T-helper 9 cell (primary cell): ENCODE data around the gene GAA.
A peak's percentile ranks its signal among the peaks of the same experiment; 100 is the strongest.

Source experiments
- DNase-seq: peaks from one replicate; pipeline ENCODE4 v3.0.0-alpha.2; 2020
- total RNA-seq, 2 donors: gene quantifications; one replicate each; lab custom pipeline; 2026; lab: John Stamatoyannopoulos, UW

Gene GAA
- total RNA-seq: 23.4 to 32.7 reads per million in 2 donors

DNA sequence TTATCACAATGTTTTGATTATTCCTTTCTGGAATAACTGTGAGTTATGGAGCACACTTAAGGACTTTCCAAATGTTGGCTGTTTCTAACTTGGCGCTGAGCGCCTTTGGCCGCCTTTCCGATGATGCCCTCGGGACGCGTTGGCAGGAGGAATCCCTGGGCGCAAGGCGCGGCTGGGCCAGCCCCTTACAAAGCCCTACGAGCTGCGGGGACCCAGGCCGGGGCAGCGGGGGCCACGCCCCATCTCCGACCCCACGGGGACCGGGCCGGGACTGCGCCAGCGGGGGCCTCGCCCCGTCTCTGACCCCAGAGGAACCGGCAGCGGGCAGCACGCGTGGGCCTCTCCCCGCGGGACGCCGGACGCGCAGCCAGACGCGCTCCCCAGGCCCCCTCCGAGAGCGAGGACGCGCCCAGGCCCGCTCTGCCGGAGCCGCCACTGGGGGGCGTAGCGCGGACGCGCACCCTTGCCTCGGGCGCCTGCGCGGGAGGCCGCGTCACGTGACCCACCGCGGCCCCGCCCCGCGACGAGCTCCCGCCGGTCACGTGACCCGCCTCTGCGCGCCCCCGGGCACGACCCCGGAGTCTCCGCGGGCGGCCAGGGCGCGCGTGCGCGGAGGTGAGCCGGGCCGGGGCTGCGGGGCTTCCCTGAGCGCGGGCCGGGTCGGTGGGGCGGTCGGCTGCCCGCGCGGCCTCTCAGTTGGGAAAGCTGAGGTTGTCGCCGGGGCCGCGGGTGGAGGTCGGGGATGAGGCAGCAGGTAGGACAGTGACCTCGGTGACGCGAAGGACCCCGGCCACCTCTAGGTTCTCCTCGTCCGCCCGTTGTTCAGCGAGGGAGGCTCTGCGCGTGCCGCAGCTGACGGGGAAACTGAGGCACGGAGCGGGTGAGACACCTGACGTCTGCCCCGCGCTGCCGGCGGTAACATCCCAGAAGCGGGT lies at the start of gene GAA:
TSS of gene GAA (plus strand) at position 571 of the 935 bp plus-strand sequence. CDS start 3,006 bp downstream, outside the sequence.
- peak; percentile 90 for DNase-seq

DNA sequence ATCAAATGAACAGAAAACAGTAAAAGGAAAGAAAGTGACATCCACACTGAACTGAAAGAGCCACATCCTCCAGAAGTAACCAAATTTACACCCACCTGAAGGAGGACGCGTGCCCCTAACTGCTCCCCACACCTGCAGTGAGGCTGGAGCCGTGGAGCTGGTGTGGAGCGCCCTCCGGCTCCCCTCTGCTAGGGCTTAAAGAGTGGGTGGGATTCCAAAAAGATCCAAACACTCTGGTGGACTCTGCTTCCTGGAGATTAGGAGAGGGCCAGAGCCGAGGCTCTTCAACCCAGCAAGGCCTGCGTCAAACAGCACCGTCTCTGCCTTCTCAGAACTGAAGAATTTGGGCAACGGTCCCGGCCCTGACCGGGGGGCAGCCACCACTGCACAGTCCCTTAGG lies 49.7 kb upstream of the GAA start:
- no peak for DNase-seq

DNA sequence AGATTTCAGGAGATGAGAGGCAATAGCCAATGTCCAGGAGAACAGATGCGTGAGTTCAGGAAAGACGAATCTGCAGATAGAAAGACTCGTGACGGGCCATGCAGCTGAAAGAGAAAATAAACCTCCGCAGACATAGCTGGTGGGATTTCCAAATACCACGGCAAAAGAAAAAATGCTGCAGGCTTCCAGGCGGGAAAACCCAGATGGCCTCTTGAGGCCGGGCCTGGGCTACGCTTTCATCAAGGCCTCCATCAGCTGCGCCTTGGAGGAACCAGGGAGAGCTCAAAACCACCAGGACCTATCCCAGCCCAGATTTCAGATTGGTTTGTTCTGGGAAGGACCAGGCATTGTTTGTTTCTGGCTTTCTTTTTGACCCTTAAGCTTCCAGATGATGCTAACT lies 48.3 kb upstream of the GAA start:
- no peak for DNase-seq

DNA sequence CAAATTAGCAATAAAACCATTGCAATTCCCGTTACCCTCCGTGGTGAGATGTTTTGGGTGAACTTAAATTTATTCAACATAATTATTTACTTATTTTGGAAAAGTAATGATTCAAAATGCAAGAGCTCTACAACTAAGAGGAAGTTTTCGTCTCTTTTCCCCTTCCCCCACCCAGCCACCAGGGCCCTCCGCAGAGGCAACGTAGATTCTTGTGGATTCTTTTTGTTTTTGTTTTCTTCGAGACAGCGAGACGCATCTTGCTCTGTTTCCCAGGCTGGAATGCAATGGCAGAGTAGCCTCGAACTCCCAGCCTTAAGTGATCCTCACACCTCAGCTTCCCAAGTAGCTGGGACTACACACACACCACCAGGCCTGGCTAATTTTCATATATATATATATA lies 45.8 kb upstream of the GAA start:
- DNase-seq: no peak

DNA sequence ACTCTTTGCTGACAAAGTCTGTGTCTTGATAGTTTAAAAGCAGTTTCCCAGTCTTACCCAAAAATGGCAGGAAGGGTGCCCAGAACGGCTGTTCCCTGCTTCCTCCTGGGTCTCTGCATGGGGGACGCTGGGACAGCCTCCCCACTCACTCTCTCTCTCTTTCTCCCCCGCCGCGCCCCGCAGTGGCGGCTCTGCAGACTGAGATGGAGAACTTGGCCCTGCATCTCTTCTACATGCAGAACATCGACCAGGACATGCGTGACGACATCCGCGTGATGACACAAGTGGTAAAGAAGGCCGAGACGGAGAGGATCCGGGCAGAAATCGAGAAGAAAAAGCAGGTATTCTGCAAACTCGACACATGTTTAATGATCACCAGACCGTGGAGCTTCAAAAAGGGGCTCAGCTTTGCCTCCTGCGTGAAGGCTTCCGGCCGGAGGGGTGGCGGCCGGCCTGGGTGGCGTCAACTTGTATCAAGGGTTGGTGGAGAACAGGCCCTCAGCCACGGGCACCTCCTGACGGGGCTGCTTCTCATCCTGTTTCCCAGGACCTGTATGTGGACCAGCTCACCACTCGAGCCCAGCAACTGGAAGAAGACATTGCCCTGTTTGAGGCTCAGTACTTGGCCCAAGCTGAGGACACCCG lies 42.9 kb upstream of the GAA start:
- no peak for DNase-seq

DNA sequence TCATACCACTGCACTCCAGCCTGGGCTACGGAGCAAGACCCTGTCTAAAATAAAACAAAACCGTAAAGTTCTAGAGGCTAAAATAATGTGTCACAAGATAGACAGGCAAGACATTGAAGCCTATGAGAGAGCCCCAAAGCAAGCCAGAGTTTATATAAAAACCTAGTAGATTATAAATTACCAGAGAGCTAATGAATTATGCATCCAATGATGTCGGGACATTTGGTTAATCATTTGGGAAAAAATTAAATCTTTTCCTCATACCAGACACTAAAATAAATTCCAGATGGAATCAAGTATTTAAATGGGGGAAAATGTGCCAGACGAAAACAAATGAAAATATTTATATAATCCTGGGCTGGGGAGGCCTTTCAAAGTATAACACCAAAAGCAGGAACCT lies 40.7 kb upstream of the GAA start:
- no peak for DNase-seq

DNA sequence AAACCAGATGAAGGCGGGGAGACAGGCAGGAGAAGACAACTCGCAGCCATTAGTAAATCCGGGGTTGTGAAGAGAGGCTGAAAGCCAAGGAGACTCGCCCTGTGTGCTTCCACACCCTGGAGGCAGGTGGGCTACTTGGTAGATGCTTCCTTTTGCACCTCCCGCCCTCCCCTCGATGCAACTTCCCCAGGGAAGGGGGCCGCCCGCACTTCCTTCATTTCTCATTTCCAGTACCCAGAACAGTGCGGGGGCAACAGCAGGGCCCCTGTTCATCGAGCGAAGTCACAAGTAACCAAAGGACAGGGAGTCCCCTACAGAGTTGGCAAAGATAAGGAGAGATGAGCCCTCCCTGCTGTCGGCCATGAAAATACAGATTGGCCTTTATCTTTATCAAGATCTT lies 40.0 kb upstream of the GAA start:
- no peak for DNase-seq

DNA sequence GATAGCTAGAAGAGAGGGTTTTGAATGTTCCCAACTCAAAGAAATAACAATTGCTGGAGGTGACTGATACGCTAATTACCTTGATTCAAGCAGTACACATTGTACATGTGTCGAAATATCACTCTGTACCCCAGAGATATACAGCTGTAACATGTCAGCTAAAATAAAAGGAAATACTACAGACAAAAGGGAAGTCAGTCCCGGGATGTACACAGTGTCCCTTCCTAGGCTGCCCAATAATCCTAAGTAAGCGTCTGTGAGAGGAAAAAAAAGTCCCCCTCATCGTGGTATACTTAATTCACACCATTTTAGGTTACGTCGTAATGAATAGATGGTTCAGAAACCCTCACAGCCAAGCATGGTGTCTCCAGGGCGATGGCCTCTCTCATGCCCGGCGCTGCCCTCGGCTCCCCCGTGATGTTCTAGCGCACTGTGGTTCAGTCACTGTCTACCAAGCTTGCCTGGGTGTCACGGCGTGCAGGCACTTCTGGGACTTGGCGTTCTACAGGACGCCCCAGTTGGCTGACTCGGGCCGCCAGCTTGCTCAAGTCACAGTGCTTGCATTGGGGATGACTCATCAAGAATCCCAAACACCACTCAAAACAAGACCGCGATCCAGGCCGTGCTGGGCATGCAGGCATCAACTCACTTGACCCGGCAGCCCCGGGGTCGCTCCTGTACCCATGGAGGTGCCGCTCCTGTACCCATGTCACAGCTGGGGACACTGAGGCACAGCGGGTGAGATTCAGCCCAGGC lies 37.4 kb upstream of the GAA start:
- DNase-seq: no peak

DNA sequence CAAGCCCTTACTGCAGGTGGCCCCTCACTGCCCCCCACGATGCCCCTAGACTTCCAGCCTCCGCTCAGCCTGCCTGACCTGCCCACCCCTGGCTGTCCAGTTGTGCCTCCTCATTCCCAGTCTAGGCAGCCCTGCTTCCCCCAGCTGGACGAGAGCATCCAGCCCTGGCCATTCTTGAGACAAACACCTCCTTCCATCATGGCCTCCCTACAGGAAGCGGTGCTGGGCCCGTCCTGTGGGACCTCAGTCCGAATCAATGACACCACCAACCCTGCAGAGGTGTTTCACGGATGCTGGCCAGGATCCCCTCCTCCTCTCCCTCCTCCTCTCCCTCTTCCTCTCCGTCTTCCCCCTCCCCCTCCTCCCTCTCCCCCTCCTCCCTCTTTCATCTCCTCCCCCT lies 36.7 kb upstream of the GAA start:
- no peak for DNase-seq

DNA sequence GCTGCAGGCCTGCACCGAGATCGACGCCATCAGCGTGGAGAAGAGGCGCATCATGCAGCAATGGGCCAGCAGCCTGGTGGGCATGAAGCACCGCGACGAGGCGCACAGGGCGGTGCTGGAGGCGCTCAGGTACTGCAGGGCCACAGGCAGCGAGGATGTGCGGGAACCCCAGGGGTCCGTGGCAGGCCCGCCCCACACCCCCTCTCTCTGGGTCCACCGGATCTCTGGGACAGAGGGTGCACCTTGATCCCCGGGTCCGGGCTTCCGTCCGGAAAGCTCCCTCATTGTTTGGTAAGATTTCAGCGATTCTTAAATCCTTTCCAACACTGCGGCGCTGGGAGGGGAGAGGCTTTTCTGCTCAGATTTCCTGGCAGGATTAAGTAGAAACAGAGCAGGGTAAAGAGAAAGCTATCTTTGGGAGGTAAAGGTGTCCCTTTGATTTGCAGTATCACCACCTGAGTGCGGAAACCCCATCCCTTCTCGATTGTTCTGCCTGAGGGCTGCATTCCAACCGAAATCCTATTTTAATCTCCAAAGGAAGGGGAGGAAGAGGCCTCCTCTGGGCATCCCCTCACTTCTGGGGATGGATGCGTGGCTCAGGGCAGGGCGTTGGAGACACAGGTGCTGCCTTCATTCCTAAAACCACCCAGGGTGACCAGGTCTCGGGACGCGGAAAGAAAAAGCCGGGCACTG lies 35.8 kb upstream of the GAA start:
- no peak for DNase-seq

DNA sequence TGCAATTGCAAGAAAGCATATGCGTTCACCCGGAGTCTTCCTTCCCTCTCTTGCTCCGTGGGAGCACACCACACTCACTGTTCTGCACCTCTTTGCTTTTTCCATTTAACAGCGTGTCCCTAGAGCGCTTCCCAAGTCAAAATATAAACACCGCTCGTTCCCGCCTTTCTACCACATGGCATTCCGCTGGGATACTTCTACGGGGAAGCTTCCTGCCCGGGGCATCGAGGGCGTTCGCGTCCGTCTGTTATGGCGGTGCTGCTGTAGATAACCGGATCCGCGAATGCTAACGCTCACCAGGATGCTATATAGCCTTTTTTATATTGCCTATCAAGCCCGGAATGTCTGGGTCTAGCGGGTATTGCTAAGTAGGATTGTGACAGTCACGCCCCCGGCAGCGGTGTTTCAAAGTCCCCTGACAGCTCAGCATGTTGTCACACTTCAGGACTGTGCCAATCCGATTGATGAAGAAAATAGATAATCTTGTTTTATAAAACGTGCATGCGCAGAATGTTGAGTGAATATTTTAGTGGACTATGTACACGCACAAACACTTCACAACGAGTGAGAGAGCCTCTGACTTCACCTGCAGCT lies 33.9 kb upstream of the GAA start:
- no peak for DNase-seq

DNA sequence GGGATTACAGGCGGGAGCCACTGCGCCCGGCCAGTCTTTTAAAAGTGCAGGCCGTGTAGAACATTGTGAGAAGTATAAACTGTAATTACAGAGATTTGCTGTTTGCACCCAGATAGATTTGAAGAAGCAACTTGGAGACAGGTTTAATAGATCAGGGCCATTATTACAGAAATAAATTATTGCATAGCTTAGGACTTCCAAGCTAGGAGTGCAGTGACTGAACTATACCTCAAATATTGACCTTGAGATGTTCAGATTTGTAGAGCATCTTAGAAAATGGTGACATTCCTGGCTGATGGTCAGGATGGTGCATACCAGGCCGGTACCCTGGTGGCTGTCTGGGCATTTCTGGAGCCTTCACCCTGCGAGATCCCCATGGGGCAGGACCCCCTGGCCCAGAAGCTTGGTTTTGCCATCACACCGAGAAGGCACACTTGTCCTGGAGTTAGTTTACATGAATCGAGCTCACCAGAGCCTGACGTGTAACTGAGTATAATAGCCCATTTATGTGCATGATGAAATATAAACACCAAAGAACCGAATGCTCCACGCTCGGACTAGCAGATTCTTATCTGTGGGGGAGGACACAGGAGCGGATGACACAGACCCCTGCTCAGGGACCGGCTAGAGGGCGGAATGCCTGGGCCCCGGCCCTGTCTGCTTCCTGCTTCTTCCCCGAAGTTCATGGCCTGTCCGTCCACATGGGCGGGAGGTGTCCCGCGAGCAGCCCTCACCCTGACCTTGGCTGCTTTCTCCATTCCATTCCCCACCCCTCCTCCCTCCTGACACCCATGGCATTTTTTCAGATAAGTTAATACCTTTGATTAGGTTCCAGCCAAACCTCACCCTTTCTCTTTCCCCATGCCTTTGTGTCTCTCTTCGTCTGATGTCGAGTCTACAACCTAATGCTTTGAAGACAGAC lies 32.8 kb upstream of the GAA start:
- DNase-seq: no peak

DNA sequence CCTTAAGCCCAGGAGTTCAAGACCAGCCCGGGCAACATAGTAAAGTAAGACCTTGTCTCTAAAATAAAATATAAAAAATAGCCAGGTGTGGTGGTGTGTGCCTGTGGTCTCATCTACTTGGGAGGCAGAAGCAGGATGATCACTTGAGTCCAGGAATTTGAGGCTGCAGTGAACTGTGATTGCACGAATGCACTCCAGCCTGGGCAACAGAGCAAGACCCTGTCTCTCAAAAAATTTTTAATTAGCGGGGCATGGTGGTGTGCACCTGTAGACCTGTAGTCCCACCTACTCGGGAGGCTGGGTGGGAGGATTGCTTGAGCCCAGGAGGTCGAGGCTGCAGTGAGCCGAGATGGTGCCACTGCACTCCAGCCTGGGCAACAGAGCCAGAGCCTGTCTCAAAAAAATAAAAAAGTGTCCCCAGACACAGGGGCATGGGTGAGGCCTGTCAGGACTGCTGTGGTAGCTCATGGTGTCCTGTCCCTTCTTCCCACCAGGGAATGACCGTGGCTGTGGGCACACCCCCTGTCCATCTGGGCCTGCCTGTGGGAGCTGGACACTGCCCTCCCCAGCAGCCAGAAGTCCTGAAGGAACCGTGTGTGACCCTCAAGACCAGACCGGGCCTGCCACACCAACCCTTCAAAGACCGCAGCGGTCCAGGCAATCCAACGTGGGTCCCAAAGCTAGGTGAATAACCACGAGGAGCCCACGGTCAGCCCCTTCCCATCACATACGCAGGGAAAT lies 30.8 kb upstream of the GAA start:
- no peak for DNase-seq

DNA sequence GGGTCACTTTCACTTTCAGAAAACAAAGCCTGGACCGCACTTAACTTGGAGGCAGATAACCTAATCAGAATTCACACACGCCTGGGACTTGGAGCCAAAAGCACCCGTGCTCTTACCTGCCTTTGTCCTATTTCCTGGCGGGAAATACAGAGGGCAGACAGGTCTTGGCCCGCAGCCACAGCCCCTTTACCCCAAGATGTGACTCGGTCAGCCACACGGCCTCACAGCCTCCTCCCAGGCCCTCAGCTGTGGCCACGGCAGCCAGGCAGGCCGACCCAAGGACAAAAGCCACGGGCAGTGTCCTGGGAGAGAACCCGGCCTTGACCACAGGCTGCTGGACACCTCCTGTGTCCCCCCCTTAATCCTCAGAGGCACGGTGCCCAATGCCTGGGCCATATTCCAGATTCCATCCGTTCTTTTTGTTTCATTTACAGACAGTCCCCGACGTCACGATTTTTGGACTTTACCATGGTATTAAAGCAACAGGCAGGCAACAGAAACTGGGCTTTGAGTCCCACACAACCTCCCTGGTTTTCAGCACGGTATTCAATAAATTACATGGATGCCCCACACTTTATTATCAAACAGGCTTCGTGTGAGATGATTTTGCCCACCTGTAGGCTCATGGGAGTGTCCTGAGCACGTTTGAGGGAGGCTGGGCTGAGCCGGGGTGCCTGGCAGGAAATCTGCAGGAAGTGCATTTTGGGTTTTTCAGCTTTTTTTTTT lies 30.1 kb upstream of the GAA start:
- no peak for DNase-seq

DNA sequence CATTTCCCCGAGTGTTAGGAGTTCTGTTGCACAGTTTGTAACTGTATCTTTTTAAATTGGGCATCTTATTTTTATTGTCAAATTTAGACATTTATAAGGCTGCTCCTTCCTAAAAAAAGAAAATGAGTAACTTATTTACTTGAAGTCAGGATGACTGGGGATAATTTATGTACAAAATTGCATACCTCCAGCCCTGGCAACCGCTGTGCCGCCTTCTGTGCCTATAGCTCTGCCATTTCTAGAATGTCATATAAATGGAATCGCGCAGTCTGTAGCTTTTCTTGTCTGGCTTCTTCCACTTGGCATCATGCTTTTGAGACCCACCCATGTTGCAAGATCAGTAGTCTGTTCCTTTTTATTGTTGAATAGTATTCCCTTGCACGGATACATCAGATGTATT lies 29.0 kb upstream of the GAA start:
- DNase-seq: no peak

DNA sequence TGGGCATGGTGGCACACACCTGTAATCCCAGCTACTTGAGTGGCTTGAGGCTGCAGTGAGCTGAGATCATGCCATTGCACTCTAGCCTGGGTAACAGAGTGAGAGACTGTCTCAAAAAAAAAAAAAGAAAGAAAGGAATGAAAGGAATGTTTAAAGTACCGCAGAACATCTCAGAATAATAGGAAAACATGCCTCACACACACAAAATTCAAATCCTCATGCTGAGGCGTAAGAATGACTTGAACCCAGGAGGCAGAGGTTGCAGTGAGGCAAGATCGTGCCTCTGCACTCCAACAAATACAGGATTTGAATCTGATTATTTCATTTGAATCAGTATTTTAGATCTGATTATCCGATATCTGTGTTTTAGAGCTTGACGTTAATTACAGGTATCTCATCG lies 21.3 kb upstream of the GAA start:
- no peak for DNase-seq

DNA sequence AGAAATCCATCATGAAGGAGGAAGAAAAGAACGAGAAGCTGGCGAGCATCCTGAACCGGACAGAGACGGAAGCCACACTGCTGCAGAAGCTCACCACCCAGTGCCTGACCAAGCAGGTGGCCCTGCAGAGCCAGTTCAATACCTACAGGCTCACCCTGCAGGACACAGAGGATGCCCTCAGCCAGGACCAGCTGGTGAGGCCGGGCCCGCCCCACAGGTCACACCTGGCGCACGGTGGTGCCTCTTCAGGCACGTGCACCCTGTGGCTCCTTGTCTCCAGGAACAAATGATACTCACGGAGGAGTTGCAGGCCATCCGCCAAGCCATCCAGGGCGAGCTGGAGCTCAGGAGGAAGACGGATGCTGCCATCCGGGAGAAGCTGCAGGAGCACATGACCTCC lies 19.8 kb upstream of the GAA start:
- DNase-seq: no peak

DNA sequence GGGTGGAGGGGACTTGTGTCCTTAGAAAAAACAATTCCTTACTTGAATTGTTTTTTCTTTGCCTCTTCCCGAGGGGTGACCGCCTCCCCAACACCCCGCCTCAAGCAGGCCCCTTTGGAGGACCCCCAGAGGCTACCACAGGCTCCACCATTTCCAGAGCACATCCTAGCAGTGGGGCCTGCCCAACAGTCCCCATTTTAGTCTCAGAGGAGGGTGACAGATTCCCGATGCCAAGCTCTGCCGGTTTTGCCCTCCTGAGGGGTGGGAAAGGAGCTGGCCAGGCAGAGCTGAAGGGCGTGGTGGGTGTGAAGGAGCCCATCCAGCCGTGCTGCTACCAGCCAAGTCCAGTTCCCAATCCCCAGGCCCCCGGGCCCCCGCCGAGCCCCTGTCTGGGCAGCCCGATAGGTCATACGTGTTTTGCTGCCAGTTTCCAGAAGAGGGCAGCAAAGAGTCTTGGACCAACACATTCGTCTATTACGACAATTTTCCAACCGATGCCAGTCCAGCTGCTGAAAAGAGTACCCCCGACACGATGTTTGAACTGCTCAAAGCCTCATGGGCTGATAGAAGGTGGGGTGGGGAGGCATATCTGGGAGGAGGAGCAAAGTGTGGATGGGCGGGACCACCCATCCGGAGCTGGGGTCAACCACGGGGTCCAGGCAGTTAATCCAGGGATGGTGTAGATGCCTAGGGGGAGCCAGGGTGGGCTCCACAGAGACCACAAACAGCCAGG lies 18.8 kb upstream of the GAA start:
- peak; percentile 37 for DNase-seq

DNA sequence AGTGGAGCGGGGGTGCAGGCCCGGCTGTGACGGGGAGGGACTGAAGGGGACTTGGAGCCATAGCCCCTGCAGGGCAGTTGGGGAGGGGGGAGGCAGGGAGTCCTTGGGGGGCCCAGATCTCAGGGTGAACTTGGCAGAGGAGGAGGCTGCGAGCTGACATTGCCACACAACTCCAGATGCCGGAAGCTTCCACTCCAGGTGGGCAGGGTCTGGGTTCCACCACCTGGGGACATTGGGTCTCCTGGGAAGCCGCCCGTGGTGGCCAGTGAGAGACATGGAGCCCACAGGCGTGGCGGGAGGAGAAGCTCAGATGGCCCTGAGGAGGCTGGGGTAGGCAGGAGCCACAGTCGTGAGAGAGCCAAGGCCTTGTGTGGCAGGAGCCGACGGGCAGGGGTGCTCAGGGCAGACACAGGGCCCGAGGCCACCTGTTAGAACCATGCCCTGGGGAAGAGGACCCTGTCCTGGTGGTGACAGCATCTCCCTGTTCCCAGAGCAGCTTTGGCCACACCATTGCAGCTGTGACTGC lies 18.2 kb upstream of the GAA start:
- DNase-seq: no peak
